MM.1S (cell line): Measurements from ENCODE around the gene SESN2.

Experiments used
- DNase-seq: peaks from one replicate; pipeline ENCODE4 v3.0.0-alpha.2; 2015
- H2AFZ ChIP-seq: fragments of 300-600 bp; sonication (generic); 2 replicates; pipeline ENCODE4 v1.6.0; 2016; ENCODE audit warnings: antibody characterized with exemption, low read length
- H3F3A ChIP-seq: fragments of 300-600 bp; sonication (generic); 2 replicates; pipeline ENCODE4 v1.6.1; 2016; ENCODE audit warnings: mild to moderate bottlenecking, antibody characterized with exemption, low read length, moderate library complexity, mixed read lengths; ENCODE audit not compliant: insufficient read depth
- H3K27ac ChIP-seq: fragments of 300-600 bp; sonication (generic); 2 replicates; pipeline ENCODE4 v1.5.1; 2016; ENCODE audit warnings: mild to moderate bottlenecking, low read length
- H3K27me3 ChIP-seq: fragments of 300-600 bp; sonication (generic); replicated peaks from 2 replicates; pipeline ENCODE4 v1.6.0; 2016; ENCODE audit warnings: low read length; ENCODE audit not compliant: insufficient read depth
- H3K36me3 ChIP-seq: fragments of 300-600 bp; sonication (generic); replicated peaks from 2 replicates; pipeline ENCODE4 v1.6.1; 2016; ENCODE audit warnings: mild to moderate bottlenecking, low read length, mixed read lengths; ENCODE audit not compliant: insufficient read depth
- H3K4me1 ChIP-seq: fragments of 300-600 bp; sonication (generic); 2 replicates; pipeline ENCODE4 v1.6.1; 2016; ENCODE audit warnings: low read length, mixed read lengths
- H3K4me2 ChIP-seq: fragments of 300-600 bp; sonication (generic); 2 replicates; pipeline ENCODE4 v1.6.0; 2016; ENCODE audit warnings: low read depth, low read length
- H3K4me3 ChIP-seq: fragments of 300-600 bp; sonication (generic); 2 replicates; pipeline ENCODE4 v1.5.1; 2016; ENCODE audit warnings: low read length, mixed read lengths
- H3K79me2 ChIP-seq: fragments of 300-600 bp; sonication (generic); 2 replicates; pipeline ENCODE4 v1.6.1; 2016; ENCODE audit warnings: mixed run types, low read length, mixed read lengths
- H3K9ac ChIP-seq: fragments of 300-600 bp; sonication (generic); 2 replicates; pipeline ENCODE4 v1.6.1; 2016; ENCODE audit warnings: low read length, mixed read lengths
- H3K9me2 ChIP-seq: fragments of 300-600 bp; sonication (generic); replicated peaks from 2 replicates; pipeline ENCODE4 v1.6.1; 2016; ENCODE audit warnings: mild to moderate bottlenecking, low read length, mixed read lengths; ENCODE audit not compliant: insufficient read depth
- H3K9me3 ChIP-seq: fragments of 300-600 bp; sonication (generic); replicated peaks from 2 replicates; pipeline ENCODE4 v1.6.1; 2016; ENCODE audit warnings: mild to moderate bottlenecking, low read length, mixed read lengths; ENCODE audit not compliant: insufficient read depth
- H4K20me1 ChIP-seq: fragments of 300-600 bp; sonication (generic); 2 replicates; pipeline ENCODE4 v1.6.1; 2016; ENCODE audit warnings: mild to moderate bottlenecking, low read length, moderate library complexity, mixed read lengths; ENCODE audit not compliant: insufficient read depth
- CTCF ChIP-seq: fragments of 300-600 bp; sonication (generic); IDR thresholded peaks from 2 replicates; pipeline ENCODE4 v1.5.1; 2016; ENCODE audit warnings: antibody characterized with exemption, low read length, mixed read lengths
- EZH2 ChIP-seq: fragments of 300-600 bp; sonication (generic); optimal IDR thresholded peaks from 2 replicates; pipeline ENCODE3; 2017; ENCODE audit warnings: low read depth, mild to moderate bottlenecking, antibody characterized with exemption, low read length, mixed read lengths
- EZH2phosphoT487 ChIP-seq: fragments of 300-600 bp; sonication (generic); IDR thresholded peaks from 2 replicates; pipeline ENCODE4 v1.6.1; 2018; ENCODE audit warnings: antibody characterized with exemption, low read length

The SESN2 gene

GRCh38 chr1:28302247-28302646 lies 42.9 kb downstream of the SESN2 start:
- no peak for TF ChIP-seq EZH2phosphoT487
- no peak for TF ChIP-seq CTCF
- no peak for TF ChIP-seq EZH2
- Histone ChIP-seq H2AFZ (no peak overlapping the region), H3K79me2 (no peaks in the 10 kb centered on the region)

GRCh38 chr1:28306301-28306949 lies 47.1 kb downstream of the SESN2 start:
- Histone ChIP-seq H3K9ac (no peak overlapping the region), H3K4me1 (no peaks in the 10 kb centered on the region), H3K4me3 (no peak overlapping the region), H3K9me2 (no peaks in the 10 kb centered on the region), H4K20me1 (no peaks in the 10 kb centered on the region), H3K4me2 (no peak overlapping the region), H3K9me3 (no peaks in the 10 kb centered on the region), H3K27me3 (no peaks in the 10 kb centered on the region), H3K36me3 (no peaks in the 10 kb centered on the region), H2AFZ (peak overlapping the region; percentile 28), H3K79me2 (no peaks in the 10 kb centered on the region), H3F3A (no peaks in the 10 kb centered on the region), H3K27ac (no peak overlapping the region)
- TF ChIP-seq EZH2phosphoT487 (no peak), EZH2 (no peak), CTCF (no peak)
- DNase-seq = no peak

More at GRCh38 chr1:28302247-28302646, 42.9 kb downstream of the SESN2 start:
- H3K4me3 ChIP-seq = no peak overlapping the region
- no peaks in the 10 kb centered on the region for H3K36me3 ChIP-seq
- DNase-seq = no peak
- no peak overlapping the region for H3K27ac ChIP-seq
- no peaks in the 10 kb centered on the region for H4K20me1 ChIP-seq
- H3K9me3 ChIP-seq = no peaks in the 10 kb centered on the region
- H3K4me1 ChIP-seq = no peaks in the 10 kb centered on the region
- no peaks in the 10 kb centered on the region for H3F3A ChIP-seq
- no peaks in the 10 kb centered on the region for H3K27me3 ChIP-seq
- no peak overlapping the region for H3K4me2 ChIP-seq
- H3K9me2 ChIP-seq = no peaks in the 10 kb centered on the region
- no peak overlapping the region for H3K9ac ChIP-seq

GRCh38 chr1:28308750-28309149 lies 49.4 kb downstream of the SESN2 start:
- no peaks in the 10 kb centered on the region for H3K4me1 ChIP-seq
- no peak overlapping the region for H3K4me2 ChIP-seq
- no peaks in the 10 kb centered on the region for H3K36me3 ChIP-seq
- H3F3A ChIP-seq = no peaks in the 10 kb centered on the region
- no peak for DNase-seq
- no peak overlapping the region for H3K27ac ChIP-seq
- H3K4me3 ChIP-seq = no peak overlapping the region
- TF ChIP-seq EZH2phosphoT487 (no peak), CTCF (no peak), EZH2 (no peak)
- H3K9me3 ChIP-seq = no peaks in the 10 kb centered on the region
- no peaks in the 10 kb centered on the region for H3K79me2 ChIP-seq
- H3K9ac ChIP-seq = no peak overlapping the region
- H3K9me2 ChIP-seq = no peaks in the 10 kb centered on the region
- H2AFZ ChIP-seq = no peak overlapping the region
- H3K27me3 ChIP-seq = no peaks in the 10 kb centered on the region
- no peaks in the 10 kb centered on the region for H4K20me1 ChIP-seq
